Stimulated activated CD8-positive, alpha-beta memory T cell treated with anti-CD3 and anti-CD28 coated beads, Interleukin-15, amount 100 ng/mL, for 1 hour (primary cell): ENCODE data around the gene LEMD1.
"Not testable (repeated sequence)": the region's sequence is repeated elsewhere in the genome, so short reads cannot be mapped to it uniquely, and the experiment has no call there.

ENCODE experiments used
- DNase-seq: peaks from one replicate; pipeline ENCODE4 v3.0.0-alpha.2; 2020; ENCODE audit warnings: low read depth

The LEMD1 gene

GRCh38 chr1:205380882-205381281, 41.0 kb downstream of the LEMD1 start:
- no peak for DNase-seq

- no peak for DNase-seq
Observed at GRCh38 chr1:205379056-205379455, 42.8 kb downstream of the LEMD1 start.

GRCh38 chr1:205377355-205377754, 44.5 kb downstream of the LEMD1 start:
- no peak for DNase-seq

GRCh38 chr1:205376739-205377138, 45.1 kb downstream of the LEMD1 start:
- no peak for DNase-seq

GRCh38 chr1:205375835-205376545, 45.9 kb downstream of the LEMD1 start:
- no peak for DNase-seq

GRCh38 chr1:205374210-205375078, 47.4 kb downstream of the LEMD1 start:
- DNase-seq, result no peak

- no peak for DNase-seq
Observed at GRCh38 chr1:205373798-205374175, 48.1 kb downstream of the LEMD1 start.

GRCh38 chr1:205373022-205373797, 48.6 kb downstream of the LEMD1 start:
- no peak for DNase-seq

- no peak for DNase-seq
Observed at GRCh38 chr1:205371871-205372660, 49.8 kb downstream of the LEMD1 start.

GRCh38 chr1:205370780-205371179, 51.1 kb downstream of the LEMD1 start:
- no peak for DNase-seq

- no peak for DNase-seq
Observed at GRCh38 chr1:205369701-205370123, 52.1 kb downstream of the LEMD1 start.

- no peak for DNase-seq
Observed at GRCh38 chr1:205368478-205368877, 53.4 kb downstream of the LEMD1 start.

- no peak for DNase-seq
Observed at GRCh38 chr1:205365945-205366463, 55.9 kb downstream of the LEMD1 start.

GRCh38 chr1:205365086-205365485, 56.8 kb downstream of the LEMD1 start:
- not testable (repeated sequence) for DNase-seq

- no peak for DNase-seq
Observed at GRCh38 chr1:205360891-205361290, 61.0 kb downstream of the LEMD1 start.

- no peak for DNase-seq
Observed at GRCh38 chr1:205359771-205360565, 61.9 kb downstream of the LEMD1 start.

- DNase-seq, result no peak
Observed at GRCh38 chr1:205358579-205358978, 63.3 kb downstream of the LEMD1 start.

GRCh38 chr1:205357567-205357966, 64.3 kb downstream of the LEMD1 start:
- DNase-seq, result no peak

GRCh38 chr1:205356440-205357139, 65.3 kb downstream of the LEMD1 start, which contains the start of gene KLHDC8A:
Gene KLHDC8A (minus strand): TSS chr1:205356922. CDS start chr1:205343604, 13,318 bp downstream.
- DNase-seq, result no peak

GRCh38 chr1:205355075-205355453, 66.8 kb downstream of the LEMD1 start:
- no peak for DNase-seq
